Measurements from ENCODE around the gene TEDC1. TPM values are rescaled to one million over a fixed set of nuclear protein-coding genes. Genes with fewer than 3 reads are reported as not detected.
A peak's percentile ranks its signal among the peaks of the same experiment; 100 is the strongest.

The TEDC1 gene
- total RNA-seq, 1 donor from 2014 or later: 12.7 TPM

- Histone ChIP-seq H3K9me3 (no peaks in the 10 kb centered on the region), H3K27ac (peak overlapping the region; percentile 89 to 99), H3K4me3 (no peak overlapping the region), H3K4me1 (peaks cover 43 to 77% of the 10 kb centered on the region in 2 donors), H3K27me3 (no peaks in the 10 kb centered on the region), H3K36me3 (peaks cover 0 to under 1% of the 10 kb centered on the region in 2 donors)
- intact Hi-C loops (cut with DNase I): loop anchor here (10.0 kb wide), 3 partner anchors 460 to 800 kb away; partner anchors contain the start of genes CDCA4 and INF2
- no peak for DNase-seq (ENCODE audit: low spot score in 2 of 2)
- TF ChIP-seq, protein P1, sequence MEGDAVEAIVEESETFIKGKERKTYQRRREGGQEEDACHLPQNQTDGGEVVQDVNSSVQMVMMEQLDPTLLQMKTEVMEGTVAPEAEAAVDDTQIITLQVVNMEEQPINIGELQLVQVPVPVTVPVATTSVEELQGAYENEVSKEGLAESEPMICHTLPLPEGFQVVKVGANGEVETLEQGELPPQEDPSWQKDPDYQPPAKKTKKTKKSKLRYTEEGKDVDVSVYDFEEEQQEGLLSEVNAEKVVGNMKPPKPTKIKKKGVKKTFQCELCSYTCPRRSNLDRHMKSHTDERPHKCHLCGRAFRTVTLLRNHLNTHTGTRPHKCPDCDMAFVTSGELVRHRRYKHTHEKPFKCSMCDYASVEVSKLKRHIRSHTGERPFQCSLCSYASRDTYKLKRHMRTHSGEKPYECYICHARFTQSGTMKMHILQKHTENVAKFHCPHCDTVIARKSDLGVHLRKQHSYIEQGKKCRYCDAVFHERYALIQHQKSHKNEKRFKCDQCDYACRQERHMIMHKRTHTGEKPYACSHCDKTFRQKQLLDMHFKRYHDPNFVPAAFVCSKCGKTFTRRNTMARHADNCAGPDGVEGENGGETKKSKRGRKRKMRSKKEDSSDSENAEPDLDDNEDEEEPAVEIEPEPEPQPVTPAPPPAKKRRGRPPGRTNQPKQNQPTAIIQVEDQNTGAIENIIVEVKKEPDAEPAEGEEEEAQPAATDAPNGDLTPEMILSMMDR (IDR thresholded peaks at IDR 0.05): no peak
Observed at GRCh38 chr14:105484997-105485393, 6.1 kb upstream of the TEDC1 start.

DNA sequence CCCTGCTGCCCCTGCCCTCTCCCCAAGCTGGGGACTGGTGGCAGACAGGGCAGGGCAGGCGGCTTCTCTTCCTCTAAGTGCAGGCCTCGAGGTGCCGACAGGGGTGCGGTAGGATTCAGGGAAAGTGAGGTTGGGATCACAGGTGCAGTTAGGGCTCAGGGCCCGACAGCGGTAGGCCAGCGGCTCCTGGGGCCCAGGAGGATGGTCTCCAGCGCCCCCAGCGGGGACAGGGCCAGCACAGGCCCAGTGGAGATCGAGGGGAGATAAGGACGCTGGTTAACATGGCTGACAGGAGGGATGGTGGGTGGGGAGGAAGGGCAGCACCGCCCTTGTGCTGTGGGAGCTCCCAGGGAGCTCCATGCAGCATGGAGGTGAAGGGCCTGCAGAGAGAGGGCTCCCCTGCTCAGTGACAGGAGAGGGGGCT is 5.3 kb upstream of the TEDC1 start:
- H3K4me1 ChIP-seq: peaks cover 40 to 72% of the 10 kb centered on the region in 2 donors
- no peak for DNase-seq (ENCODE audit: low spot score in 2 of 2)

DNA sequence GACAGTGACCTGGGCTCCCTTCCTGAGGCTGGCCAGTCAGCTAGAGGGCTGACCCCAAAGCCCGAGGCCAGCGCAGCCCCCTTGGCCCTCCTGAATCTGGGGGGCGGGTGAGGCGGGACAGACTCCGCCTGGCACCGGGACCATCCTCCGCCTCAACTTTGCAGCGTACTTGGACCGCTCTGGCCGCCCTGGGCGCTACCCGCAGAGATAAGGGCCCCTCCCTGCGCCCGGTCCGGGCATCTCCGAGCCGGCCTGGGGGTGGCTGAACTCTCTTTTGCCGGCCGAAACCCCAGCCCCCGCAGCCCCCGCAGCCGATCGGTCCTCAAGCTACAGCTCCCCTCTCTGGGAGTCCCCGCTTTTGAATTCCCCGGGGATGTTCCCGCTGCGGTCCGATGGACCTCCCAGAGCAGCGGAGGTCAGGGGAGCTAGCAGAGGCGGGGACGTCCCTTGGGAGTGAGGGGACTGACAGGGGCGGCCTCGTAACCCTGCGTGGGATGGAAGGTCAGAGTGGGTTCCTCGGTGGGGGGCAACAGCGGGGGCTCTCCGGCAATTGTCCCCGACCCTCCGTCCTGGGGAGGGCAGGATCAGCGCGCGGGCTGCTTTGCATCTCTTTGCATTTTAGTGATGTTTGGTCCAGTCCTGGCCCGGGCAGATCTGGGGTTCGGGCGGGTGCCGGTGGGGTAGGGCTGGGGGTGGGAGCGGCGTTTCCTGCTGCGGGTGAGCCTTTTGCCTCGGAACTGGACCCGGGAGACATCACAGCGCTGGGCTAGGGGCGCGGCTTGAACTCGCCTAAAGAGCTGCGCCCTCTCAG is 4.7 kb upstream of the TEDC1 start, which contains the start of gene CRIP1:
TSS of gene CRIP1 (plus strand) at position 724 of the 811 bp plus-strand sequence. CDS start 374 bp downstream, outside the sequence.
- TF ChIP-seq, protein P1 (IDR thresholded peaks at IDR 0.05): no peak
- intact Hi-C loops (cut with DNase I): loop anchor here (10.0 kb wide), 3 partner anchors 462 to 802 kb away; partner anchors contain the start of genes CDCA4 and INF2
- Histone ChIP-seq H3K9me3 (no peaks in the 10 kb centered on the region), H3K4me1 (peaks cover 40 to 70% of the 10 kb centered on the region in 2 donors), H3K27ac (peak within 1 kb of the TSS; percentile 89 to 99), H3K4me3 (peak within 1 kb of the TSS; percentile 55 to 64), H3K36me3 (no peaks in the 10 kb centered on the region), H3K27me3 (no peaks in the 10 kb centered on the region)
- no peak for DNase-seq (ENCODE audit: low spot score in 2 of 2)

More for the DNA sequence above, 5.3 kb upstream of the TEDC1 start:
- H3K27ac ChIP-seq: peak overlapping the region; percentile 89 to 99
- H3K27me3 ChIP-seq: no peaks in the 10 kb centered on the region
- no peaks in the 10 kb centered on the region for H3K36me3 ChIP-seq
- H3K9me3 ChIP-seq: no peaks in the 10 kb centered on the region
- H3K4me3 ChIP-seq: peak overlapping the region in 1 of 2 donors; percentile 64
- TF ChIP-seq, protein P1 (IDR thresholded peaks at IDR 0.05): peak in 2 of 3 experiments; percentile 13 to 29
- intact Hi-C loops (cut with DNase I): loop anchor here (10.0 kb wide), 3 partner anchors 461 to 801 kb away; partner anchors contain the start of genes CDCA4 and INF2

DNA sequence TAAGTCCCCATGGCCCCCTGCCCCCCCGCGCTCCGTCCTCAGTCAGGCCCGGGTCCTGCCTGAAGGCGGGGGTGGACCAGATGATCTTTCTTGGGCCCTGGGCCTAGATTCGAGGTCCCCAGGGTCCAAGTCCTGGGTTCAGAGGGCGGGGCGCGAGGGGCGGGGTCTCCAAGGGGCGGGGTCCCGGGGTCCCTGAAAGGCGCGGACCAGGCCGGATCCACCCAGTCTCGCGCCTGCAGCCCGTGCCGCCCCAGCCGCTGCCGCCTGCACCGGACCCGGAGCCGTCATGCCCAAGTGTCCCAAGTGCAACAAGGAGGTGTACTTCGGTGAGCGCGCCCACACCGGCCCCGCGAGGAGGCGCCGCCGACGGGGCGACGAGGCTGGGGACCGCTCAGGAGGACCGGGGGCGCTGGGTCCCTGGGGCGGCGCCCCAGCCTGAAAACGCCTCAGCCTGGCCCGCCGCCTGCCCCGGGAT is 4.0 kb upstream of the TEDC1 start:
- DNase-seq (ENCODE audit: low spot score in 2 of 2): peak in 1 of 2 donors; percentile 89
- intact Hi-C loops (cut with DNase I): loop anchor here (10.0 kb wide), 3 partner anchors 462 to 802 kb away; partner anchors contain the start of genes CDCA4 and INF2
- TF ChIP-seq, protein P1 (IDR thresholded peaks at IDR 0.05): no peak
- no peaks in the 10 kb centered on the region for H3K36me3 ChIP-seq
- peak overlapping the region; percentile 89 to 99 for H3K27ac ChIP-seq
- no peaks in the 10 kb centered on the region for H3K27me3 ChIP-seq
- H3K9me3 ChIP-seq: no peaks in the 10 kb centered on the region
- H3K4me1 ChIP-seq: peaks cover 40 to 69% of the 10 kb centered on the region in 2 donors
- H3K4me3 ChIP-seq: peak overlapping the region; percentile 55 to 64

DNA sequence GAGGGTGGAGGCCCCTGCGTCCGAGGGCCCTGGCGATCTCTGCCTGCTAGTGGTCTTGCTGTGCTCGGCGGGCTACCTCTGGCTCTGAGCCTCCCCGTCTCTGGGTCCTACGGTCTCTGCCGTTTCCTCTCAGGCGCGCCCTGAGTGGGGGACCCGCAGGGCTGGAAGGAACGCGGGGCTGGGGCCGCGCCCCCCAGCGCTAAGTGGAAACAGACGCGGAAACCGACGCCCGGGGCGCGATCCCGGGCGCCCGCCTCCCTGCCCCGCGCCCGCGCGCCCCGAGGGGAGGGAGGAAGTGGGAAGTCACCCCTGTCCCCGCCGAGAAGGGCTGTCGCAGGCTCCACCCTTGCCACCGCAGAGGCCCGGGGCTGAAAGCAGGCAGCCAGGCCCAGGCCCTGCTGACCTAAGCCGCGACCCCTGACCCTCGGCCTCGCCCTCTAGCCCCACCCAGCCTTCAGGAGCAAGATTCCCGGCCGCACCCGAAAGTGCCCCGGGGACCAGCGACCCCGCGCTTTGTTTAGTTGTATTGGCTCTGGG is 3.5 kb upstream of the TEDC1 start:
- H3K4me3 ChIP-seq: peak overlapping the region; percentile 55 to 64
- intact Hi-C loops (cut with DNase I): loop anchor here (10.0 kb wide), 3 partner anchors 463 to 803 kb away; partner anchors contain the start of genes CDCA4 and INF2
- peak overlapping the region; percentile 89 to 99 for H3K27ac ChIP-seq
- no peaks in the 10 kb centered on the region for H3K27me3 ChIP-seq
- TF ChIP-seq, protein P1 (IDR thresholded peaks at IDR 0.05): no peak
- H3K36me3 ChIP-seq: no peaks in the 10 kb centered on the region
- H3K9me3 ChIP-seq: no peaks in the 10 kb centered on the region
- H3K4me1 ChIP-seq: peaks cover 35 to 64% of the 10 kb centered on the region in 2 donors
- DNase-seq (ENCODE audit: low spot score in 2 of 2): no peak

All from ascending aorta (tissue), 2 donors.